ENCODE results near the gene S1PR4.

- TF ChIP-seq SMC3 (IDR thresholded peaks at IDR 0.05; ENCODE audit: low read depth, low read length) (no peak), EP300 (IDR thresholded peaks at IDR 0.05; ENCODE audit: borderline replicate concordance in 1 of 2, low read depth in 1 of 2, low read length in 1 of 2) (no peak), CTCF (IDR thresholded peaks at IDR 0.05) (no peak), EZH2phosphoT487 (IDR thresholded peaks at IDR 0.05; ENCODE audit: borderline replicate concordance, low read depth) (no peak), REST (IDR thresholded peaks at IDR 0.05; ENCODE audit: low read depth, low read length) (no peak), NRF1 (IDR thresholded peaks at IDR 0.05; ENCODE audit: low read depth, low read length) (no peak), POLR2AphosphoS5 (IDR thresholded peaks at IDR 0.05; ENCODE audit: low read depth, low read length) (no peak), RAD21 (IDR thresholded peaks at IDR 0.05; ENCODE audit: low read length) (no peak), GATA2 (CRISPR knock-in tag; IDR thresholded peaks at IDR 0.05) (no peak), TCF12 (IDR thresholded peaks at IDR 0.05) (no peak), ELF1 (IDR thresholded peaks at IDR 0.05) (no peak), JUND (IDR thresholded peaks at IDR 0.05) (no peak), NFIC (IDR thresholded peaks at IDR 0.05; ENCODE audit: borderline replicate concordance) (no peak)
These were observed 20.5 kb downstream of the S1PR4 start for GRCh38 chr19:3198901-3199700.
